Measurements from ENCODE around the gene RORC.

DNA sequence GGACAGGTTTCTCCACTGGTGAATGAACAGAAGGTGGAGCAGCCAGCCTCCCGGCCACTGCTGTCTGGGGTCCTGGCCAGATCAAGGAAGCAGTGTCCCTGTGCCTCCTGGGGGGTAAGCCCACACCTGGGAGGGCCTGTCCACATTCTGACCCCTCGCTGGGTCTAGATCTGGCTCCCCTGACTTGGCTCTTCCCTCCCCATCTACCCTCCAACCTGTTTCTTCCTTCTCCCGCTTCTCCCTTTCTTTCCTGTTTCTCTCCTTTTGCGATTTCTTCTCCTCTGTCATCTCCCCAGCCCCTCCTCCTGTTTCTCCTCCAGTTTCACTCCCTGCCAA lies 378 bp downstream of the RORC start:
- no peak for TF ChIP-seq EZH2 (IDR thresholded peaks at IDR 0.05; ENCODE audit: insufficient read depth, low read length)
- TF ChIP-seq, protein P1, sequence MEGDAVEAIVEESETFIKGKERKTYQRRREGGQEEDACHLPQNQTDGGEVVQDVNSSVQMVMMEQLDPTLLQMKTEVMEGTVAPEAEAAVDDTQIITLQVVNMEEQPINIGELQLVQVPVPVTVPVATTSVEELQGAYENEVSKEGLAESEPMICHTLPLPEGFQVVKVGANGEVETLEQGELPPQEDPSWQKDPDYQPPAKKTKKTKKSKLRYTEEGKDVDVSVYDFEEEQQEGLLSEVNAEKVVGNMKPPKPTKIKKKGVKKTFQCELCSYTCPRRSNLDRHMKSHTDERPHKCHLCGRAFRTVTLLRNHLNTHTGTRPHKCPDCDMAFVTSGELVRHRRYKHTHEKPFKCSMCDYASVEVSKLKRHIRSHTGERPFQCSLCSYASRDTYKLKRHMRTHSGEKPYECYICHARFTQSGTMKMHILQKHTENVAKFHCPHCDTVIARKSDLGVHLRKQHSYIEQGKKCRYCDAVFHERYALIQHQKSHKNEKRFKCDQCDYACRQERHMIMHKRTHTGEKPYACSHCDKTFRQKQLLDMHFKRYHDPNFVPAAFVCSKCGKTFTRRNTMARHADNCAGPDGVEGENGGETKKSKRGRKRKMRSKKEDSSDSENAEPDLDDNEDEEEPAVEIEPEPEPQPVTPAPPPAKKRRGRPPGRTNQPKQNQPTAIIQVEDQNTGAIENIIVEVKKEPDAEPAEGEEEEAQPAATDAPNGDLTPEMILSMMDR (IDR thresholded peaks at IDR 0.05; ENCODE audit: insufficient read depth, low read depth, low read length) = no peak
